PFSK-1 (cell line): ENCODE data around the gene FA2H.

ENCODE experiments used
- FOXP2 ChIP-seq: optimal IDR thresholded peaks from 2 replicates; pipeline ENCODE3; 2011; ENCODE audit warnings: borderline replicate concordance, control low read depth, inconsistent platforms; ENCODE audit not compliant: insufficient read depth; ENCODE audit errors: extremely low read length, extremely low read depth
- POLR2AphosphoS5 ChIP-seq: IDR thresholded peaks from 2 replicates; pipeline ENCODE4 v1.6.1; 2012; ENCODE audit warnings: low read depth, mild to moderate bottlenecking, control low read depth, low read length, moderate library complexity
- SIN3A ChIP-seq: IDR thresholded peaks from 2 replicates; pipeline ENCODE4 v1.6.1; 2012; ENCODE audit warnings: mild to moderate bottlenecking, low read length, moderate library complexity, borderline replicate concordance; ENCODE audit not compliant: insufficient read depth
- TAF1 ChIP-seq: IDR thresholded peaks from 2 replicates; pipeline ENCODE4 v1.6.1; 2012; ENCODE audit warnings: low read length, control low read depth, borderline replicate concordance; ENCODE audit not compliant: insufficient read depth
- TF ChIP-seq, protein P1 (sequence below), 2 experiments: IDR thresholded peaks; 2 replicates each; pipeline versions ENCODE4 v1.6.1 to v1.8.0; 2011 to 2012; ENCODE audit warnings: low read depth in 2 of 2, low read length in 2 of 2, control low read depth in 1 of 2, inconsistent platforms in 1 of 2, mild to moderate bottlenecking in 1 of 2, moderate library complexity in 1 of 2; ENCODE audit not compliant: insufficient read depth in 1 of 2

Gene FA2H

DNA sequence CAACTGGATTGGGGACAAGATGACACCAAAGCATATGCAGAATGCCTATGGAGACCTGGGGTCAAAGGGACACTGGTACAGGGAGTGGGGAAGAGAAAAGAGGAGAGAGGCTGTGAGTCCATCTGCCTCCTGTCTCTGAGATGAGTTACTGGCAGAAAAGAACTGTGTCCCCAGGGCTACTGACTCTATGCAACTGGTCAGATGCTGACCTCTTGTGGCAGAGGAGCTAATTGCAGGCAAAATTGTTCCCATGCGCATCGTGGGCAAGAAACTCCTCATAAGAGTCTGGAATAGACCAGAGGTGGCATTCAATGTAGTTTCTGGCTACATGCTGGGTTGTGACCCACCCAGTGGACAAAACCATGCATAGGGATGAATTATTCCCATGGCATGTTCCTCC is 47.9 kb downstream of the FA2H start:
- TF ChIP-seq FOXP2 (no peak), POLR2AphosphoS5 (no peak), SIN3A (no peak)

DNA sequence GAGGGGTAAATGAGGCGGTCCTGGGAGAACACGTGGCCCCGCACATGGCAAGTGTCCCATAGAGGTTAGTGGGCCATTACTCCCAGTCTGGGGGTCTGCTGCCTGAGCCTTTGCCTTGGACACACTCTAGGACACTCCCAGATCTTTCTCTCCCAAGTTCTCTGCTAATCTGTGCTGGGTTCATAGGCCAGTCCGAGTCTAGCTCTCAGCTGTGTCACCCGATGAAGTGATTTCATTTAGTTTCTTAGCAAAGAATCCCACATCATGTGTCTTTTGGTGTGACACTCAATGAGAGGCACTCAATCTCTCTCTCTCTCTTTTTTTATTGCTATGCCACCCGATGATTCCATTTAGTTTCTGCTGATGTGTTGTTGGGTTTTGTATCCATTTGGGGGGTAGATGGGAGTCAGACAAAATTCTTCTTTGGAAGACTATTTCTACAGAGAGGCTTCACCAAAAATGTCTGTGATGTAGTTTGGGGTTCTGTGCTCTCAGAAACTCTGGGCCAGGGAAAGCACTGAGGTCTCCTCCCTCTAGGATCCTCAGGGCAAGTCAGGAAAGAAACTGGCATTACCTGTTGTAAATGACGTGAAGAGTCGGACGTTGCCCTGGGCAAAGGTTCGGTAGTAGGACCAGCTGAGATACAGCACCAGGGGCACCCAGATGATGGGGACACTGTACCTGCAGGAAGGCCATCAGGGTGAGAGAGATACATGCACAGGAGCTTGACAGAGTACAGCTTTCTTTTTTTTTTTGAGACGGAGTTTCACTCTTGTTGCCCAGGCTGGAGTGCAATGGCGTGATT is 48.8 kb downstream of the FA2H start:
- TF ChIP-seq, protein P1, sequence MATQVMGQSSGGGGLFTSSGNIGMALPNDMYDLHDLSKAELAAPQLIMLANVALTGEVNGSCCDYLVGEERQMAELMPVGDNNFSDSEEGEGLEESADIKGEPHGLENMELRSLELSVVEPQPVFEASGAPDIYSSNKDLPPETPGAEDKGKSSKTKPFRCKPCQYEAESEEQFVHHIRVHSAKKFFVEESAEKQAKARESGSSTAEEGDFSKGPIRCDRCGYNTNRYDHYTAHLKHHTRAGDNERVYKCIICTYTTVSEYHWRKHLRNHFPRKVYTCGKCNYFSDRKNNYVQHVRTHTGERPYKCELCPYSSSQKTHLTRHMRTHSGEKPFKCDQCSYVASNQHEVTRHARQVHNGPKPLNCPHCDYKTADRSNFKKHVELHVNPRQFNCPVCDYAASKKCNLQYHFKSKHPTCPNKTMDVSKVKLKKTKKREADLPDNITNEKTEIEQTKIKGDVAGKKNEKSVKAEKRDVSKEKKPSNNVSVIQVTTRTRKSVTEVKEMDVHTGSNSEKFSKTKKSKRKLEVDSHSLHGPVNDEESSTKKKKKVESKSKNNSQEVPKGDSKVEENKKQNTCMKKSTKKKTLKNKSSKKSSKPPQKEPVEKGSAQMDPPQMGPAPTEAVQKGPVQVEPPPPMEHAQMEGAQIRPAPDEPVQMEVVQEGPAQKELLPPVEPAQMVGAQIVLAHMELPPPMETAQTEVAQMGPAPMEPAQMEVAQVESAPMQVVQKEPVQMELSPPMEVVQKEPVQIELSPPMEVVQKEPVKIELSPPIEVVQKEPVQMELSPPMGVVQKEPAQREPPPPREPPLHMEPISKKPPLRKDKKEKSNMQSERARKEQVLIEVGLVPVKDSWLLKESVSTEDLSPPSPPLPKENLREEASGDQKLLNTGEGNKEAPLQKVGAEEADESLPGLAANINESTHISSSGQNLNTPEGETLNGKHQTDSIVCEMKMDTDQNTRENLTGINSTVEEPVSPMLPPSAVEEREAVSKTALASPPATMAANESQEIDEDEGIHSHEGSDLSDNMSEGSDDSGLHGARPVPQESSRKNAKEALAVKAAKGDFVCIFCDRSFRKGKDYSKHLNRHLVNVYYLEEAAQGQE (IDR thresholded peaks at IDR 0.05; ENCODE audit: insufficient read depth in 1 of 2, low read depth in 2 of 2, low read length in 2 of 2) = no peak
- TF ChIP-seq FOXP2 = no peak
- TF ChIP-seq TAF1 = no peak
- TF ChIP-seq POLR2AphosphoS5 = no peak
- TF ChIP-seq SIN3A = no peak

DNA sequence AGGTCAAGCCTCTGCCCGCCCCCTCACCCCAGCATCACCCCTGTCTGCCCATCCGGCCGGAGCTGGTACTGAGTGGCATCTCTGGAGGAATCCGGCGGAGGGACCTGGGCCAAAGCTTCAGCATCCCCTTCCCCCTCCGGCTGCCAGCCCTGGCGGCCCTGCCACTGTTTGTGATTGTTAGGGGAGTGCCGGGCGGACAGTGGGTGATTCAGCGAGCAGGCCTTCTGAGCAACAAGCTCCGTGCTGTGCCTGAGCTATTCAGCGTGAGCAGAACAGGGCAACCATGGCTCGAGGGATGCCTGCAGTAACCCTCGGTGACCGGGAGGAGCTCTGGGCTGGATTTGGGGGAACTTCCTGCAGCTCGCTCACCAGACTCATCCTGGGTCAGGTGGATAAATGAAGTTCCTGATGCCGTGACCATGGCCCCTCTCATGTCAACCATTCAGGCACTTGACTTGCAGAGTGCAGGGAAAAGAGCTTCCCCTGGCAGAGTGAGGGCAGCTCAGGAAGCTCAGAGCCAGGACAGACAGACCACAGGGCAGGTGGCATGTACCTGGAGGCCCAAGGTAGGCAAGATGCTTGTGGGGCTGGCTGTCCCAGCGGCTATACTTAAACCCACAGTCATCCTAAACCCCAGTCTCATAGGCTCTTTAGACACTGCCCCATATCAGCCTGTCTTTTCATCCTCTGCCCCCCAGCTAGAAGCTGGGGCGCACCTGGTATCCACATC is 49.6 kb downstream of the FA2H start:
- TF ChIP-seq TAF1 = no peak

DNA sequence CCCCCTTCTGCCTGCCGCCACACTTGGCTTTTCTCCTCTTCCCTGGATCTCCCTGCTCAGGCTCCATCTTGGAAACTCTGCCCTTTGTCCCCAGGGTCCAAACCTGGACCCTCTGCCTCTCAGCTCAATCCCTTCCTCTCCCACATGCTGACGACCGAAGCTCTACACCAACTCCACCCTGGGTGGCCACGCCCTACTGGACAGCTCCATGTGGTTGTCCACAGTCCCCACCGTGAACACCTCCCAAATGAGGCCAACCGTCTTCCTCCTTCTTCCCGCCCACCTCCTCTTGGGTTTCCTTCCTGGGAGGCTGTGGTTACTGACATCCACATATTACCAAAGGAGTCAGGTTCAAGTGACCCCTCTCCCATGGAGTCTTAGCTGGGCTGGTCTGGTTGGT is 51.4 kb downstream of the FA2H start:
- TF ChIP-seq POLR2AphosphoS5 = no peak
- TF ChIP-seq TAF1 = no peak
- TF ChIP-seq, protein P1 (IDR thresholded peaks at IDR 0.05; ENCODE audit: insufficient read depth in 1 of 2, low read depth in 2 of 2, low read length in 2 of 2) = no peak
- no peak for TF ChIP-seq FOXP2
- TF ChIP-seq SIN3A = no peak

DNA sequence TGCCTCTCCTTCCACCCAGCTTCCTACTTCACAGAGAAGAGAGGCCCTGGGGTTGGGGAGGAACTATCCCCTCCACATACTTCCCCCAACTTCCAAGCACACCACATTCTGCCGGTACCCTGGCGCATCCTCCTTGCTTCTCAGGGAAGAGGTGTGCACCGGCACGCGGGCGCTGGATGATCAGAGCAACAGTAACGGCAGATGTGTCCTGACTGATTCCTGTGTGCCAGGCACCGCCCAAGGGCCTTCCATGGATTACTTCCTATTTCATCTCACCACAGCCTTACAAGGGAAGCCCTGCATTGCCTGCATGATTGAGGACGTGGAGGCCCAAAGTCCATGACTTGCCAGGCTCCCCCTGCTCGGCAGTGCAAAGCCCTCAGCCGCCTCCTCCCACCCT is 52.9 kb downstream of the FA2H start:
- TF ChIP-seq TAF1 (no peak), FOXP2 (no peak), SIN3A (no peak), POLR2AphosphoS5 (no peak)
- TF ChIP-seq, protein P1 (IDR thresholded peaks at IDR 0.05; ENCODE audit: insufficient read depth in 1 of 2, low read depth in 2 of 2, low read length in 2 of 2) = no peak

DNA sequence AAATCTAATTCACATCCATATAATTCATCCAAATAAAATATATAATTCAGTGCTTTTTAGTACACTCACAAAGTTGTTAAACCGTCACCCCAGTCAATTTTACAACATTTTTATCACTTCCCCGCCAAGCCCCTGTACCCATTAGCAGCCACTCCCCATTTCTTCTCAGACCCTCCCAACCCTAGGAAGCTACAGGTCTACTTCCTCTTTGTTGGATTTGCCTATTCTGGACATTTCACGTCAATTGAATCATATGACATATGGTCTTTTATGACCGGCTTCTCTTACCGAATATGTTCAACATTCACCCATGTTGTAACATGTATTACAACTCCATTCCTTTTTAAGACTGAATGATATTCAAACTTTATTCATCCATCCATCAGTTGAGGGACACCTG is 54.0 kb downstream of the FA2H start:
- TF ChIP-seq POLR2AphosphoS5 = no peak
- no peak for TF ChIP-seq FOXP2
- TF ChIP-seq TAF1 = no peak
- TF ChIP-seq, protein P1 (IDR thresholded peaks at IDR 0.05; ENCODE audit: insufficient read depth in 1 of 2, low read depth in 2 of 2, low read length in 2 of 2) = no peak
- no peak for TF ChIP-seq SIN3A
